ENCODE data around the gene ZNF598.
"Not testable (repeated sequence)": the region's sequence is repeated elsewhere in the genome, so short reads cannot be mapped to it uniquely, and the experiment has no call there.

Gene ZNF598

DNA sequence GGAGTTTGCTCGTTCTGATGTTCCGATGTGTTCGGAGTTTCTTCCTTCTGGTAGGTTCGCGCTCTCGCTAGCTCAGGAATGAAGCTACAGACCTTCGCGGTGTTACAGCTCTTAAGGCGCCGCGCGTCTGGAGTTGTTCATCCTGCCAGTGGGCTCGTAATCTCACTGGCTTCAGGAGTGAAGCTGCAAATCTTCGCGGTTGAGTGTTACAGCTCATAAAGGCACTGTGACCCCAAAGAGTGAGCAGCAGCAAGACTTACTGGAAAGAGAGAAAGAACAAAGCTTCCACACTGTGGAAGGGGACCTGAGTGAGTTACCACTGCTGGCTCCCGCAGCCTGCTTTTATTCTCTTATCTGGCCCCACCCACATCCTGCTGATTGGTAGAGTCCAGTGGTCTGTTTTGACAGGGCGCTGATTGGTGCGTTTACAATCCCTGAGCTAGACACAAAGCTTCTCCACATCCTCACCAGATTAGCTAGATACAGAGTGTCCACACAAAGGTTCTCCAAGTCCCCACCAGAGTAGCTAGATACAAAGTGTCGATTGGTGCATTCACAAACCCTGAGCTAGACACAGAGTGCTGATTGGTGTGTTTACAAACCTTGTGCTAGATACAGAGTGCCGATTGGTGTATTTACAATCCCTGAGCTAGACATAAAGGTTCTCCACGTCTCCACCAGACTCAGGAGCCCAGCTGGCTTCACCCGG is 52.0 kb downstream of the ZNF598 start:
- DNase-seq: not testable (repeated sequence)

DNA sequence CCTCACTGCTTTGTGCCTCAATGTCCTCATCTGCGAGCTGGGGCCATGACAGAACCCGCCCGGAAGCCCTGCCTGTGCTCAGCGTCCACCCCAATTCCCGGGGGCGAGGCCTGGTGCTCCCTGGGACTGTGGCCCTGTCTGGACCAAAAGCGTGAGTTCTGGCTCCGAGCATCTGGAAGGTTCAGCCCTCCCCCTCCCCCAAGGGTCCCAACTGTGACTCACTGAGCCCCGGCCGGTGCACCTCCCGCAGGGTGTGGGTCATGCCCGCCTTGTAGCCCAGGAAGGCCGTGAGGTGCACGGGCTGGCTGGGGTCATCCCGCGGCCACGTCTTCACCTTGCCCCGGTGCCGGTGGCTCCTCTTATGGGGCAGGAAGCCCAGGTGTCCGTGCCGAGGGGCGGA is 55.9 kb downstream of the ZNF598 start:
- DNase-seq: no peak

DNA sequence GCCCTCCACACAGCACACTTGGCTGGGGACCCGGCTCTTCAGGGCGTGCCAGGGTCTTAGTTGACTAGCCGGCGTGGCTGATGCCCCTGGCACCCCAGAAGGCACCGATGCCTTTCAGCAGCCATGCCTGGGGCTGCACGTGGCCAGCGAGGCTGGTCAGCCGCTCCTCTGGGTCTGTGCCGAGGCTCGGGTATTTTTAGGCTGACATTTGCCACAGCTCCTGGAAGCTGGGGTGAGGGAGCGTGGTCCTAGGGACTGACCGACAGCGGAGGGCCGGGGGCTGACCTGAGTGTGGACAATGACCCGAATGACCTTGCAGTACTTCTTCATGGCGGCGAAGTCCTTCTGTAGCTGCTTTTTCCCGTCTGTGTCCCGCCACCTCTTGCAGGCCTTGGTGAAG is 59.1 kb downstream of the ZNF598 start:
- DNase-seq: no peak

DNA sequence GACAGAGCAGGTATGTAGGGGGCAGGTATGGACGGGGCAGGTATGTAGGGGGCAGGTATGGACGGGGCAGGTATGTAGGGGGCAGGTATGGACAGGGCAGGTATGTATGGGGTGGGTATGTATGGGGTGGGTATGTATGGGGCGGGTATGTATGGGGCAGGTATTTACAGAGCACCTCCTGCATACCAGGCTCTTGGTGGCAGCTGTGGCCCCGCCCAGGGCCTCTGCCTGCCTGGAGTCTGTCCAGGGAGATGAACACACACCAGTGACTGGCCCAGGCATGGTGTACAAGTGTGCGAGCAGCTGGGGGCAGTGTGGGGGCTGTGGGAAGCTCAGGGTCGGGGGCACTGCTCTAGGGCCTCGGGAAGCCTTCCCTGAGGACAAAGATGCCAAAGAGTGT is 59.6 kb downstream of the ZNF598 start:
- no peak for DNase-seq

DNA sequence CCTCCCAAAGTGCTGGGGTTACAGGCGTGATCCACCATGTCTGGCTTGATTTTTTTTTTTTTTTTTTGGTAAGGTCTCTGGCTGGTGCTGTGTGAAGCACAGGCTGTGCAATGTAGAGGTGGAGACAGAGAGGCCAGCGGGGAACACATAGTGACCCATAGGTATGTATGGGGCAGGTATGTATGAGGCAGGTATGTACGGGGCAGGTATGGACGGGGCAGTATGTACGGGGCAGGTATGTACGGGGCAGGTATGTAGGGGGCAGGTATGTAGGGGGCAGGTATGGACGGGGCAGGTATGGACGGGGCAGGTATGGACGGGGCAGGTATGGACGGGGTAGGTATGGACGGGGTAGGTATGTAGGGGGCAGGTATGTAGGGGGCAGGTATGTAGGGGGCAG is 60.1 kb downstream of the ZNF598 start:
- DNase-seq: no peak
